ENCODE data around the gene LIME1. TPM values are rescaled to one million over a fixed set of nuclear protein-coding genes. Genes with fewer than 3 reads are reported as not detected.

LIME1 gene
- total and polyA plus RNA-seq, 9 of the 15 experiments (the other 6 are each of a cell fraction or from before 2014, with no cell fraction given), result 0.11 to 17.1 (median 2.8) TPM; not detected in 2

DNA sequence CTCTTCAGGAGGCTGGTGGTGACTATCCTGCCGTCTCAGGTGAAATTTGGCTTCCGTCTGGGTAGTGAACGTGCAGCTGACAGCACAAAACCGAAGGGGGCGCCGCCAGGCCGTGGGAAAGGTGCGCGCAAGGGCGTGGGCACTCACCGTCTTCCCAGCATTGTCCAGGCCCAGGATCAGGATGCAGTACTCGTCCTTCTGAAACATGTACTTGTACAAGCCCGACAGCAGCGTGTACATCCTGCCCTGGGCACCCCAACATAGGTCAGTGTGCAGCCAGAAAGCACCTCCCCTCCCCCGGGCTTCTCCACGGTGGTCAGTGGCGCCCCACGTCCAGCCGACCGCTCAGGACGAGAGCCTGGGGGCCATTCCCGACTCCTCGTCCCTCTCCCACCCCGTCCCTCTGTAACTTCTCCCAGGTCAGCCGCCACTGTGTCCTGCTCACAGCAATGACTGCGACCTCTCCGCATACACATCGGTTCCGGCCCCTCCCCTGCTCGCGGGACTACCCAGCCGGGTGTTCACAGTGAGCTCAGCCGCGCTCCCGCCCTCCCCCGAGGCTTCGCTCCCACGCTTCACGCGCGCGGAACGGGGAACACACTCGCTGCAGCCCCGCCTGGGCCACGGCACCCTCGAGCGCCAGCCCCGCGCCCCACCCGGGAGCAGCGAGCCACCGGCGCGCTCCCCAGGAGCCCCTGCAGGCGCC is 29.5 kb upstream of the LIME1 start (continued):
- TF ChIP-seq RBM14 (IDR thresholded peaks at IDR 0.05; ENCODE audit: borderline replicate concordance, insufficient read depth, low read depth, low read length) (no peak), ZMIZ1 (IDR thresholded peaks at IDR 0.05; ENCODE audit: low read depth in 2 of 2, low read length in 2 of 2) (no peak), ZC3H11A (IDR thresholded peaks at IDR 0.05; ENCODE audit: low read depth, low read length) (0 out of 2 replicates have a peak, but pooled peaks have one; percentile 22), ZNF699 (CRISPR knock-in tag; IDR thresholded peaks at IDR 0.05; ENCODE audit: insufficient replicate concordance) (no peak), SMARCA5 (IDR thresholded peaks at IDR 0.05) (no peak), CBFA2T2 (conservative IDR thresholded peaks at IDR 0.05) (no peak), U2AF2 (optimal IDR thresholded peaks at IDR 0.05; ENCODE audit: low read depth, low read length) (no peak), ZNF165 (CRISPR knock-in tag; IDR thresholded peaks at IDR 0.05; ENCODE audit: borderline replicate concordance) (no peak), TRIM25 (IDR thresholded peaks at IDR 0.05; ENCODE audit: borderline replicate concordance) (no peak), ZFPM2 (CRISPR knock-in tag; IDR thresholded peaks at IDR 0.05) (no peak), E2F4 (CRISPR knock-in tag; IDR thresholded peaks at IDR 0.05; ENCODE audit: low read depth) (no peak), U2AF1 (optimal IDR thresholded peaks at IDR 0.05; ENCODE audit: low read depth, low read length) (no peak), ZNF140 (CRISPR knock-in tag; IDR thresholded peaks at IDR 0.05) (no peak), NBN (IDR thresholded peaks at IDR 0.05; ENCODE audit: low read depth) (no peak), ETV1 (tag; conservative IDR thresholded peaks at IDR 0.05; ENCODE audit: low read depth) (no peak; the same call in 1 of the 2 replicates), ZNF586 (CRISPR knock-in tag; conservative IDR thresholded peaks at IDR 0.05) (no peak), ARHGAP35 (IDR thresholded peaks at IDR 0.05; ENCODE audit: partially characterized antibody) (no peak)
- TF ChIP-seq, protein P1, sequence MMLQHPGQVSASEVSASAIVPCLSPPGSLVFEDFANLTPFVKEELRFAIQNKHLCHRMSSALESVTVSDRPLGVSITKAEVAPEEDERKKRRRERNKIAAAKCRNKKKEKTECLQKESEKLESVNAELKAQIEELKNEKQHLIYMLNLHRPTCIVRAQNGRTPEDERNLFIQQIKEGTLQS (IDR thresholded peaks at IDR 0.05), result no peak
- TF ChIP-seq, protein P1 (CRISPR knock-in tag; conservative IDR thresholded peaks at IDR 0.05), result no peak
